H1 (cell line): ENCODE data around the gene MDFI. TPM values are rescaled to one million over a fixed set of nuclear protein-coding genes. Genes with fewer than 3 reads are reported as not detected.

Experiments used
- CHD2 ChIP-seq: IDR thresholded peaks from 2 replicates; pipeline ENCODE4 v1.6.1; 2012; ENCODE audit warnings: low read length, improper control_type of control experiment
- SIX5 ChIP-seq: IDR thresholded peaks from 2 replicates; pipeline ENCODE4 v1.6.1; 2011; ENCODE audit warnings: mild to moderate bottlenecking, low read depth, low read length
- TEAD4 ChIP-seq: IDR thresholded peaks from 2 replicates; pipeline ENCODE4 v1.6.1; 2012; ENCODE audit warnings: low read depth, low read length, inconsistent platforms, mixed read lengths
- polyA plus RNA-seq, 7 experiments: library from polyadenylated mRNA; depleted of rRNA in 3 of 7; stranded (reverse) in 5 of 7; unstranded in 2 of 7; fragments of >200 nt in 5 of 7; fragments of 200-250 nt in 2 of 7; gene quantifications; 1 replicate in 5 of 7; 2 replicates in 1 of 7; 4 replicates in 1 of 7; pipeline versions ENCODE4 v1.2.1 to v1.2.3, GENCODE V29; 2011 to 2013; ENCODE audit warnings: missing spikeins in 2 of 7, mixed read lengths in 2 of 7
- total RNA-seq: library from RNA; stranded (reverse); fragmentation: NEBNext Ultra II Directional; extraction: Animal tissue kit (Norgen Biotek cat#: 25700); gene quantifications from 2 replicates; pipeline ENCODE4 v1.2.1, GENCODE V29; 2021

The MDFI gene
- total and polyA plus RNA-seq, 2 of the 8 experiments (the other 6 are each of a cell fraction or from before 2014, with no cell fraction given) = 41.0 to 65.6 TPM

GRCh38 chr6:41696788-41697187 is 58.5 kb downstream of the MDFI start (continued):
- TF ChIP-seq CHD2 (no peak), TEAD4 (no peak), SIX5 (no peak)
